SIG-M5 treated with dmso at 0.1 percent for 504 hours (cell line): Measurements from ENCODE around the gene KDM7A.
A peak's percentile ranks its signal among the peaks of the same experiment; 100 is the strongest.

Experiments used
- DNase-seq: peaks from one replicate; lab custom pipeline; 2025; ENCODE audit not compliant: unreplicated experiment; lab: John Stamatoyannopoulos, UW

The KDM7A gene

GRCh38 chr7:140057143-140057535 is 119.6 kb downstream of the KDM7A start:
- DNase-seq: no peak

DNA sequence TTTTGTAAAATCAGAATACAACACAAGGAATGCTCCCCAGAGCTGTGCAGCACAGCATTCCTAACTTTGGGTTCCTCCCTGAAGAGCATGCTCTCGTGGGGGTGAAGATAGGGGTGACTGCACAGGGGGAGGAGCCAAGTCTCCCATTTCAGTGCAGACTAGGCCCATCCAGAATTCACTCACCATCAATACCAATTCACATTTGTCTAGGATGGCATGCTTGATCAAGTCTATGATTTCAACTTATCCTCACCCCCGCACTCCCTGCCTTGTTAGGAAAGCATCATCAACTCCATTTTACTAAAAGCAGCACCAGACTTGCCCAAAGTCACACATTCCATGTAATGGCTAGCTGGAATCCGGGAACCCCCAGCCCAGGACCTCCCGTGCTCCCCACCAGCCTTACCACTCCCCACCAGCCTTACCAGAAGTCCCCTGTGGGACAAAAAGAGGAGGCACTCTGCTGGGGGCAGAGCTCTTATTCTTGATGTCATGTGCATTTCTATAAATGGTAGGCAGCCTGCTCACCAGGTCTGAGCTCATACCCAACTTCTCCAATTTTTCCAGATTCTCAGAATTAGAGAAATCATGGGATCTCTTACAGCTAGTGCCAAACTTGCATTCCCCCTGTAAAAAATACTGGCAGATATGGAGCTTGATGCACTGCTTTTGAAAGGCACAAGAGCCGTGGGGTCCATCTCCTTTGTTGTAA is 120.2 kb downstream of the KDM7A start:
- DNase-seq: no peak

- DNase-seq: no peak
These were observed 121.0 kb downstream of the KDM7A start for GRCh38 chr7:140055833-140056232.

- no peak for DNase-seq
These were observed 122.0 kb downstream of the KDM7A start for GRCh38 chr7:140054751-140055150.

- no peak for DNase-seq
These were observed 122.8 kb downstream of the KDM7A start for GRCh38 chr7:140053812-140054539.

GRCh38 chr7:140051820-140052219 is 125.0 kb downstream of the KDM7A start:
- DNase-seq: peak; percentile 44

- DNase-seq: no peak
These were observed 126.7 kb downstream of the KDM7A start for GRCh38 chr7:140050100-140050499.

GRCh38 chr7:140049339-140050024 is 127.3 kb downstream of the KDM7A start:
- DNase-seq: peak; percentile 19

GRCh38 chr7:140048989-140049338 is 127.8 kb downstream of the KDM7A start:
- DNase-seq: no peak

DNA sequence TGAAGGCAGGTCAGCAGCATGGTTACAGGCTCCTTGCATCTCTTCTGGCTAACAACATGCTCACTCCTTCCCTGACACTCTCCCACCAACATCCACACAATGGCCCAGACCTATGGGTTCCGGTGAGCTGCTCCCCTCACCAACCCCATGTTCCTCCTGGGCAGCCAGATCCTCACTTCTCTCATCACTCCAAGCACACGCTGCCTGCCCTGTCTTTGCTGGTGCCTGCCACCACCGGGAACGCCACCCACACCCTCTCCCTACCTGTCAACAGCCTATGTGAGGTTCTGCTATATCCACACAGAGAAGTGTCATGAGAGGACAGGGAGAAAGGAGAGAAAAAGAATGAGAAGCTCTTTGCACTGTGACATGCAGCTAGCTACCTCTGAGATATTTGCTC is 128.6 kb downstream of the KDM7A start:
- DNase-seq: no peak

- DNase-seq: no peak
These were observed 129.6 kb downstream of the KDM7A start for GRCh38 chr7:140047197-140047596.

GRCh38 chr7:140045697-140046096 is 131.1 kb downstream of the KDM7A start:
- DNase-seq: no peak

DNA sequence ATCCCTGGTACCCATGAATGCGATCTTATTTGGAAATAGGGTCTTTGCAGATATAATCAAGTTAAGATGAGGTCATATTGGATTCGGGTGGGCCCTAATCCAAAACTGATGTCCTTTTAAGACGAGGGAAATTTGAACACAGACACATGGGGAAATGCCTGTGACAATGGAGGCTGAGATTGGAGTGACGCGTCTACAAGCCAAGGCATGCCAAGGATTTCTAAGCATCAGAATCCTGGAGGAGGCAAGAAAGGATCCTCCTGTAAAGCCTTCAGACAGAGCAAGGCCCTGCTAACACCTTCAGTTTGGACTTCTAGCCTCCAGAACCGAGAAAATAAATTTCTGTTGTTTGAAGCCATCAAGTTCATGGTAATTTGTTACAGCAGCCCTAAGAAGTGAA is 132.5 kb downstream of the KDM7A start:
- DNase-seq: no peak

- DNase-seq: no peak
These were observed 134.5 kb downstream of the KDM7A start for GRCh38 chr7:140042386-140042670.

- peak; percentile 8 for DNase-seq
These were observed 135.0 kb downstream of the KDM7A start for GRCh38 chr7:140041659-140042385.

DNA sequence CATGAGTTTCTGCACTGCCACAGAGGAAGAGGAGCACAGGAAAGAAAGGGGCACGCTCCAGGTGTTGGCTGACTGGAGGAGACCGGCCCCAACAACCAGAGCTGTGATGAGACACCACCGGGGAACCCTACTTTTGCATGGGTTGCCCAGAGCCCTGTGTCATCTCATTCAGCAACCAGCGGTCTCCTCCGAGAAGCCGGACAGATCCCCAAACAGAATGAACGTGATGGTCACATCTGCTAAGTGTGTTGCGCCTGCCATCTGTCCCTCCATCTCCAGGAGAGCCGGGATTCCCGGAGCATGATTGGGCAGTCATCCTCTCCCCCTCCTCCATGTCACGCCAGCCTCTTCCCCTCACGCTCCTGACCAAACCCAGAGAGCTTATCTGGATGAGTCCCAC is 136.9 kb downstream of the KDM7A start:
- DNase-seq: no peak

- no peak for DNase-seq
These were observed 137.7 kb downstream of the KDM7A start for GRCh38 chr7:140039066-140039465.

GRCh38 chr7:140036224-140036962 is 140.4 kb downstream of the KDM7A start:
- DNase-seq: no peak

DNA sequence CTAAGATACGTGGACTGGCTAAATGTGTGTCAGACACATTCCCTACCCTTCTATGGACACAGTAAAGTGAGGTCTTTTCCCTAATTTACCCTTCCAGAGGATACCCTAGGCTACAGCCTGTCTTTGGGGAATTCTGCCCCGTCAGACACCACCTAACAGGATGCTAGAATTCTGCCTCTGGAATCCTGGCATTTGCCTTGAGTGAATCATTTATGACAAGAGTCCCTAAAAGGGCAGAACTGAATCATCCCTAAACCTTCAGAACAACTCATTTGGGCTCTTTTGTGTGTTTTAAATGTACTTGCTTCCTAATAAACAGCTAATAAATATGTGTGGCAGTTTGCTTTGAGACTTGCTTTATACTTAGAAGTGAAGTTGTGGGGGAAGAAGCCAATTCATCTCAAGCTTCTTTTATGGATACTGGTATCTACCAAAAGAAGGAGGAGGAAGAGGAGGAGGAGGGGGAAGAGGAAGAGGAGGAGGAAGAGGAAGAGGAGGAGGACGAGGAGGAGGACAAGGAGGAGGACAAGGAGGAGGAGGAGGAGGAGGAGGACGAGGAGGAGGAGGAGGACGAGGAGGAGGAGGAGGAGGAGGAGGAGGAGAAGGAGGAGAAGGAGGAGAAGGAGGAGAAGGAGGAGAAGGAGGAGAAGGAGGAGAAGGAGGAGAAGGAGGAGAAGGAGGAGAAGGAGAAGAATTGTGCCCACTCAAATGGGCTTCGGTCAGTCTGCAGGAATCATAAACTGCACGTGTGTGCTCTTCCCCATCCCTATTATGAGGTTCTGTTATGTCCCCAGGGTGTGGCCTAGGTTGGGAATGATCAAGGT is 141.2 kb downstream of the KDM7A start:
- no peak for DNase-seq
